B cell (primary cell): ENCODE results near the gene SLC9A3. TPM values are rescaled to one million over a fixed set of nuclear protein-coding genes. Genes with fewer than 3 reads are reported as not detected.

ENCODE experiments used
- ATAC-seq: fragments of 200-7000 bp; cut with Tn5 transposase; one replicate; pipeline ENCODE4 v1.10.0; 2021; ENCODE audit warnings: low read depth, mild to moderate bottlenecking, moderate number of reproducible peaks, moderate library complexity
- CTCF ChIA-PET: fragments of 350-600 bp; sonication (Branson Sonifier 250); formaldehyde crosslinking; loops from one replicate; lab custom pipeline; 2021; ENCODE audit warnings: antibody characterized with exemption, inconsistent platforms; lab: Charles Lee
- POLR2A ChIA-PET: fragments of 350-600 bp; sonication (Branson Sonifier 250); formaldehyde crosslinking; loops from one replicate; lab custom pipeline; 2021; ENCODE audit warnings: antibody characterized with exemption; lab: Charles Lee
- DNase-seq: peaks from one replicate; pipeline ENCODE4 v3.0.0; 2013
- H2AFZ ChIP-seq: 2 replicates; pipeline ENCODE4 v1.6.1; 2012; ENCODE audit warnings: mild to moderate bottlenecking, low read depth, low read length; ENCODE audit not compliant: insufficient read depth, poor library complexity, severe bottlenecking
- H3K27ac ChIP-seq, 2 donors: 1 replicate in 1 of 2; 2 replicates in 1 of 2; pipeline ENCODE4 v1.5.1; 2012 to 2013; ENCODE audit warnings: low read length in 2 of 2, mild to moderate bottlenecking in 2 of 2, moderate library complexity in 1 of 2
- H3K27me3 ChIP-seq, 4 experiments: fragments of 200-600 bp in 1 of 4; sonication (generic) in 1 of 4; replicated peaks in 1 of 4; 1 replicate in 2 of 4; 2 replicates in 2 of 4; pipeline versions ENCODE4 v1.6.1 to v1.7.0; 2013 to 2016; ENCODE audit warnings: low read length in 3 of 4, mild to moderate bottlenecking in 2 of 4, mixed read lengths in 1 of 4, moderate library complexity in 1 of 4; ENCODE audit not compliant: insufficient read depth in 4 of 4, control insufficient read depth in 3 of 4; ENCODE audit errors: control extremely low read depth in 1 of 4
- H3K36me3 ChIP-seq, 2 experiments: replicated peaks in 1 of 2; 1 replicate in 1 of 2; 2 replicates in 1 of 2; pipeline versions ENCODE4 v1.6.1 to v1.7.1; 2013; ENCODE audit warnings: low read length in 1 of 2; ENCODE audit not compliant: insufficient read depth in 2 of 2, control insufficient read depth in 1 of 2; ENCODE audit errors: control extremely low read depth in 1 of 2, extremely low read depth in 1 of 2
- H3K4me1 ChIP-seq, 2 donors: fragments of 200-600 bp in 1 of 2; sonication (generic) in 1 of 2; 1 replicate in 1 of 2; 2 replicates in 1 of 2; pipeline versions ENCODE4 v1.5.1 to v1.6.1; 2013 to 2017; ENCODE audit warnings: low read length in 2 of 2; ENCODE audit not compliant: control insufficient read depth in 2 of 2, insufficient read depth in 2 of 2
- H3K4me2 ChIP-seq: replicated peaks from 2 replicates; pipeline ENCODE3; 2012; ENCODE audit warnings: mild to moderate bottlenecking, low read depth, low read length; ENCODE audit not compliant: poor library complexity, severe bottlenecking
- H3K4me3 ChIP-seq, 5 experiments: fragments of 200-600 bp in 1 of 5; sonication (generic) in 1 of 5; 1 replicate in 3 of 5; 2 replicates in 2 of 5; pipeline versions ENCODE4 v1.5.1 to v1.7.0; 2011 to 2016; ENCODE audit warnings: low read length in 4 of 5, mild to moderate bottlenecking in 4 of 5, low read depth in 2 of 5, control low read depth in 1 of 5, moderate library complexity in 1 of 5; ENCODE audit not compliant: insufficient read depth in 1 of 5; ENCODE audit errors: control extremely low read depth in 1 of 5, extremely low read depth in 1 of 5
- H3K79me2 ChIP-seq: fragments of 200-600 bp; sonication (generic); one replicate; pipeline ENCODE4 v1.6.0; 2016; ENCODE audit warnings: low read length; ENCODE audit not compliant: control insufficient read depth, insufficient read depth
- H3K9ac ChIP-seq: fragments of 200-600 bp; sonication (generic); 2 replicates; pipeline ENCODE4 v1.6.1; 2017; ENCODE audit warnings: mild to moderate bottlenecking, low read length, moderate library complexity
- H3K9me3 ChIP-seq, 3 donors: one replicate each; pipeline versions ENCODE4 v1.6.1 to v1.7.1; 2013; ENCODE audit warnings: low read length in 2 of 3; ENCODE audit not compliant: control insufficient read depth in 2 of 3, insufficient read depth in 1 of 3; ENCODE audit errors: control extremely low read depth in 1 of 3
- H4K20me1 ChIP-seq: 2 replicates; pipeline ENCODE4 v1.6.0; 2012; ENCODE audit warnings: mild to moderate bottlenecking, low read length; ENCODE audit not compliant: insufficient read depth, control insufficient read depth, poor library complexity, severe bottlenecking
- H3K27ac Mint-ChIP-seq: one replicate; pipeline ENCODE4 v1.8.0; 2021; ENCODE audit warnings: mixed read lengths
- H3K27me3 Mint-ChIP-seq: one replicate; pipeline ENCODE4 v1.8.0; 2021; ENCODE audit warnings: mixed read lengths
- H3K4me1 Mint-ChIP-seq: one replicate; pipeline ENCODE4 v1.8.0; 2021; ENCODE audit warnings: mixed read lengths
- H3K4me3 Mint-ChIP-seq: one replicate; pipeline ENCODE4 v1.8.0; 2021; ENCODE audit warnings: mixed read lengths
- H3K9me3 Mint-ChIP-seq: one replicate; pipeline ENCODE4 v1.8.0; 2022; ENCODE audit warnings: mixed read lengths; ENCODE audit not compliant: insufficient read depth
- CTCF ChIP-seq: fragments of 200-600 bp; IDR thresholded peaks from one replicate; pipeline ENCODE4 v1.8.0; 2022; ENCODE audit warnings: antibody characterized with exemption, mild to moderate bottlenecking
- EZH2 ChIP-seq: IDR thresholded peaks from 2 replicates; pipeline ENCODE4 v1.6.1; 2012; ENCODE audit warnings: borderline replicate concordance, low read depth, mild to moderate bottlenecking, moderate library complexity, low read length; ENCODE audit not compliant: insufficient read depth, poor library complexity, severe bottlenecking
- WGBS: methylation state at CpG from one replicate; pipeline ENCODE4 v1.1.5; 2013; ENCODE audit warnings: missing lambda C conversion rate; ENCODE audit not compliant: insufficient coverage; 5-methylcytosine and 5-hydroxymethylcytosine counted together
- intact Hi-C: fragments of 100-400 bp; cut with micrococcal nuclease; formaldehyde crosslinking; loops from one replicate; pipeline ENCODE4 v1.10.0; 2022
- polyA plus RNA-seq: library from polyadenylated mRNA; depleted of rRNA; stranded (reverse); fragments of >200 nt; gene quantifications from 2 replicates; pipeline ENCODE4 v1.2.3, GENCODE V29; 2012
- total RNA-seq, 2 donors: library from RNA; stranded (reverse); fragments of 120-200 nt in 1 of 2; gene quantifications; 1 replicate in 1 of 2; 2 replicates in 1 of 2; pipeline versions ENCODE4 v1.2.3 to v1.2.4, GENCODE V29; 2013 to 2022

SLC9A3 gene
- total and polyA plus RNA-seq, 2 donors (not counting 1 experiment from before 2014, with no cell fraction given) = 0.84 to 2.0 TPM

- no peaks in the 10 kb centered on the region for H3K4me1 ChIP-seq
- no peak for TF ChIP-seq CTCF
- TF ChIP-seq EZH2 = no peak
- 95% methylated on average over 12 of the region's 16 CpGs for WGBS
- no peak overlapping the region for H3K9ac ChIP-seq
- Mint-ChIP-seq H3K9me3 (no peaks in the 10 kb centered on the region), H3K4me3 (no peak overlapping the region), H3K4me1 (no peaks in the 10 kb centered on the region), H3K27me3 (peaks cover 23% of the 10 kb centered on the region), H3K27ac (no peak overlapping the region)
- no peak overlapping the region for H2AFZ ChIP-seq
- intact Hi-C loops = no loop called here
- CTCF ChIA-PET = no interaction called here
- ATAC-seq (no peak), DNase-seq (no peak)
- H3K4me2 ChIP-seq = no peak overlapping the region
- H4K20me1 ChIP-seq = no peaks in the 10 kb centered on the region
- no peaks in the 10 kb centered on the region for H3K36me3 ChIP-seq
- H3K79me2 ChIP-seq = no peaks in the 10 kb centered on the region
- H3K27ac ChIP-seq = no peak overlapping the region
- H3K27me3 ChIP-seq = peaks cover 0 to 21% (median 0%) of the 10 kb centered on the region in 4 experiments
- POLR2A ChIA-PET = no interaction called here
- H3K9me3 ChIP-seq = peaks cover 0 to 10% (median 0%) of the 10 kb centered on the region in 3 donors
- H3K4me3 ChIP-seq = no peak overlapping the region
Measured at GRCh38 chr5:566636-567309, 42.5 kb upstream of the SLC9A3 start.

- POLR2A ChIA-PET = no interaction called here
- Histone ChIP-seq H2AFZ (no peak overlapping the region), H3K4me3 (no peak overlapping the region), H3K79me2 (no peaks in the 10 kb centered on the region), H3K27me3 (peaks cover 0 to 24% (median 0%) of the 10 kb centered on the region in 4 experiments), H3K9me3 (peaks cover 0 to 10% (median 0%) of the 10 kb centered on the region in 3 donors), H3K4me1 (no peaks in the 10 kb centered on the region), H3K9ac (no peak overlapping the region), H3K36me3 (no peaks in the 10 kb centered on the region), H3K4me2 (no peak overlapping the region), H4K20me1 (no peaks in the 10 kb centered on the region), H3K27ac (no peak overlapping the region)
- WGBS = 67% methylated on average over 17 of the region's 20 CpGs
- no peak for TF ChIP-seq CTCF
- TF ChIP-seq EZH2 = no peak
- CTCF ChIA-PET = no interaction called here
- Mint-ChIP-seq H3K4me1 (no peaks in the 10 kb centered on the region), H3K4me3 (no peak overlapping the region), H3K27ac (no peak overlapping the region), H3K9me3 (no peaks in the 10 kb centered on the region), H3K27me3 (peaks cover 23% of the 10 kb centered on the region)
- DNase-seq = no peak
- no peak for ATAC-seq
- intact Hi-C loops = no loop called here
Measured at GRCh38 chr5:565782-566440, 41.7 kb upstream of the SLC9A3 start.
